Ectodermal cell (in vitro differentiated cells): Measurements from ENCODE around the gene PRDM1.

Source experiments
- H3K27ac ChIP-seq: 2 replicates; pipeline ENCODE4 v1.7.0; 2013; ENCODE audit warnings: mild to moderate bottlenecking, low read depth, low read length; ENCODE audit not compliant: insufficient read depth, poor library complexity, severe bottlenecking
- H3K27me3 ChIP-seq: 2 replicates; pipeline ENCODE4 v1.7.0; 2013; ENCODE audit warnings: mild to moderate bottlenecking, low read length; ENCODE audit not compliant: insufficient read depth, control insufficient read depth, poor library complexity, severe bottlenecking
- H3K36me3 ChIP-seq: one replicate; pipeline ENCODE4 v1.7.0; 2013; ENCODE audit warnings: low read length; ENCODE audit not compliant: control insufficient read depth, insufficient read depth
- H3K4me1 ChIP-seq: one replicate; pipeline ENCODE4 v1.7.0; 2013; ENCODE audit warnings: low read length; ENCODE audit not compliant: control insufficient read depth, insufficient read depth
- H3K4me3 ChIP-seq: 2 replicates; pipeline ENCODE4 v1.7.0; 2013; ENCODE audit warnings: low read depth, low read length, control low read depth; ENCODE audit not compliant: insufficient read depth
- H3K9me3 ChIP-seq: 2 replicates; pipeline ENCODE4 v1.7.0; 2013; ENCODE audit warnings: mild to moderate bottlenecking, low read length, moderate library complexity; ENCODE audit not compliant: control insufficient read depth
- WGBS, 2 experiments: methylation state at CpG; one replicate each; pipeline ENCODE4 v1.1.7; 2013; ENCODE audit warnings: missing lambda C conversion rate in 2 of 2; 5-methylcytosine and 5-hydroxymethylcytosine counted together

The PRDM1 gene

GRCh38 chr6:106103728-106104109, 17.6 kb downstream of the PRDM1 start:
- no peaks in the 10 kb centered on the region for H3K9me3 ChIP-seq
- WGBS, 2 experiments, result 95 to 96% methylated on average over 9 of the region's 9 CpGs
- H3K27me3 ChIP-seq, result peaks cover 11% of the 10 kb centered on the region
- H3K36me3 ChIP-seq, result no peaks in the 10 kb centered on the region
- H3K4me3 ChIP-seq, result no peak overlapping the region
- no peak overlapping the region for H3K27ac ChIP-seq
- peaks cover 5% of the 10 kb centered on the region for H3K4me1 ChIP-seq

- Histone ChIP-seq H3K9me3 (no peaks in the 10 kb centered on the region), H3K4me1 (no peaks in the 10 kb centered on the region), H3K36me3 (no peaks in the 10 kb centered on the region), H3K27ac (no peak overlapping the region), H3K27me3 (peaks cover 4% of the 10 kb centered on the region), H3K4me3 (no peak overlapping the region)
- 96% methylated on average over 7 of the region's 7 CpGs for WGBS, 2 experiments
Measured at GRCh38 chr6:106104476-106104875, 18.3 kb downstream of the PRDM1 start.

- H3K27me3 ChIP-seq, result no peaks in the 10 kb centered on the region
- WGBS, 2 experiments, result 94 to 97% methylated on average over 21 of the region's 21 CpGs
- no peak overlapping the region for H3K4me3 ChIP-seq
- H3K36me3 ChIP-seq, result no peaks in the 10 kb centered on the region
- no peaks in the 10 kb centered on the region for H3K4me1 ChIP-seq
- H3K9me3 ChIP-seq, result no peaks in the 10 kb centered on the region
- no peak overlapping the region for H3K27ac ChIP-seq
Measured at GRCh38 chr6:106104941-106105340, 18.8 kb downstream of the PRDM1 start.

- no peaks in the 10 kb centered on the region for H3K4me1 ChIP-seq
- H3K4me3 ChIP-seq, result no peak overlapping the region
- no peaks in the 10 kb centered on the region for H3K27me3 ChIP-seq
- H3K36me3 ChIP-seq, result no peaks in the 10 kb centered on the region
- 95 to 96% methylated on average over 22 of the region's 22 CpGs for WGBS, 2 experiments
- no peaks in the 10 kb centered on the region for H3K9me3 ChIP-seq
- no peak overlapping the region for H3K27ac ChIP-seq
Measured at GRCh38 chr6:106105493-106105892, 19.4 kb downstream of the PRDM1 start.

GRCh38 chr6:106106276-106107042, 20.3 kb downstream of the PRDM1 start:
- no peaks in the 10 kb centered on the region for H3K4me1 ChIP-seq
- 91 to 92% methylated on average over 12 of the region's 12 CpGs for WGBS, 2 experiments
- no peak overlapping the region for H3K27ac ChIP-seq
- H3K4me3 ChIP-seq, result no peak overlapping the region
- H3K9me3 ChIP-seq, result no peaks in the 10 kb centered on the region
- H3K27me3 ChIP-seq, result no peaks in the 10 kb centered on the region
- H3K36me3 ChIP-seq, result no peaks in the 10 kb centered on the region

GRCh38 chr6:106107043-106107613, 21.0 kb downstream of the PRDM1 start:
- Histone ChIP-seq H3K27ac (no peak overlapping the region), H3K36me3 (no peaks in the 10 kb centered on the region), H3K4me3 (no peak overlapping the region), H3K27me3 (no peaks in the 10 kb centered on the region), H3K9me3 (no peaks in the 10 kb centered on the region), H3K4me1 (no peaks in the 10 kb centered on the region)
- WGBS, 2 experiments, result 95 to 97% methylated on average over 14 of the region's 14 CpGs

GRCh38 chr6:106108129-106108528, 22.0 kb downstream of the PRDM1 start:
- H3K4me3 ChIP-seq, result no peak overlapping the region
- no peaks in the 10 kb centered on the region for H3K9me3 ChIP-seq
- H3K27ac ChIP-seq, result no peak overlapping the region
- no peaks in the 10 kb centered on the region for H3K36me3 ChIP-seq
- no peaks in the 10 kb centered on the region for H3K4me1 ChIP-seq
- WGBS, 2 experiments, result 92% methylated on average over 5 to 6 of the region's 6 CpGs
- H3K27me3 ChIP-seq, result no peaks in the 10 kb centered on the region

GRCh38 chr6:106109029-106109428, 22.9 kb downstream of the PRDM1 start:
- H3K36me3 ChIP-seq, result no peaks in the 10 kb centered on the region
- H3K27ac ChIP-seq, result no peak overlapping the region
- no peaks in the 10 kb centered on the region for H3K4me1 ChIP-seq
- no peaks in the 10 kb centered on the region for H3K9me3 ChIP-seq
- H3K27me3 ChIP-seq, result no peaks in the 10 kb centered on the region
- no peak overlapping the region for H3K4me3 ChIP-seq
- WGBS, 2 experiments, result 89 to 90% methylated on average over 3 of the region's 3 CpGs

- Histone ChIP-seq H3K9me3 (no peaks in the 10 kb centered on the region), H3K36me3 (no peaks in the 10 kb centered on the region), H3K4me3 (no peak overlapping the region), H3K27me3 (no peaks in the 10 kb centered on the region), H3K4me1 (no peaks in the 10 kb centered on the region), H3K27ac (no peak overlapping the region)
- WGBS, 2 experiments, result 91 to 93% methylated on average over 10 of the region's 10 CpGs
Measured at GRCh38 chr6:106110164-106110826, 24.2 kb downstream of the PRDM1 start.

- WGBS, 2 experiments, result 98 to 100% methylated on average over 1 to 2 of the region's 2 CpGs
- no peaks in the 10 kb centered on the region for H3K4me1 ChIP-seq
- no peaks in the 10 kb centered on the region for H3K9me3 ChIP-seq
- H3K36me3 ChIP-seq, result no peaks in the 10 kb centered on the region
- H3K4me3 ChIP-seq, result no peak overlapping the region
- no peak overlapping the region for H3K27ac ChIP-seq
- no peaks in the 10 kb centered on the region for H3K27me3 ChIP-seq
Measured at GRCh38 chr6:106112433-106112832, 26.3 kb downstream of the PRDM1 start.
